GM19025 (cell line): ENCODE measurements around the gene PPP2CA.
"Not testable (repeated sequence)": the region's sequence is repeated elsewhere in the genome, so short reads cannot be mapped to it uniquely, and the experiment has no call there.

Experiments
- ATAC-seq: cut with Tn5 transposase; IDR thresholded peaks from one replicate; pipeline ENCODE4 v1.9.1; 2021; ENCODE audit warnings: mild to moderate bottlenecking, low read depth, moderate library complexity; ENCODE audit not compliant: unreplicated experiment

PPP2CA gene

GRCh38 chr5:134246771-134247427 lies 21.0 kb upstream of the PPP2CA start:
- ATAC-seq, result no peak

- ATAC-seq, result no peak
These were observed 19.8 kb upstream of the PPP2CA start for GRCh38 chr5:134245692-134246091.

GRCh38 chr5:134245101-134245604 lies 19.3 kb upstream of the PPP2CA start:
- no peak for ATAC-seq

GRCh38 chr5:134242146-134242545 lies 16.3 kb upstream of the PPP2CA start:
- no peak for ATAC-seq

GRCh38 chr5:134240421-134240962 lies 14.6 kb upstream of the PPP2CA start:
- no peak for ATAC-seq

- no peak for ATAC-seq
These were observed 10.9 kb upstream of the PPP2CA start for GRCh38 chr5:134236820-134237219.

- no peak for ATAC-seq
These were observed 10.4 kb upstream of the PPP2CA start for GRCh38 chr5:134236318-134236717.

GRCh38 chr5:134228624-134229023 lies 2.8 kb upstream of the PPP2CA start:
- no peak for ATAC-seq

GRCh38 chr5:134227776-134228175 lies 1.9 kb upstream of the PPP2CA start:
- ATAC-seq, result no peak

GRCh38 chr5:134227259-134227658 lies 1.4 kb upstream of the PPP2CA start:
- ATAC-seq, result no peak

GRCh38 chr5:134226441-134227192 lies 744 bp upstream of the PPP2CA start:
- no peak for ATAC-seq

GRCh38 chr5:134224888-134225779 lies 739 bp downstream of the PPP2CA start:
- ATAC-seq, result peak; percentile 23

GRCh38 chr5:134223406-134224248 lies 2.2 kb downstream of the PPP2CA start:
- no peak for ATAC-seq

- ATAC-seq, result not testable (repeated sequence)
These were observed 4.2 kb downstream of the PPP2CA start for GRCh38 chr5:134221690-134222089.

- no peak for ATAC-seq
These were observed 10.1 kb downstream of the PPP2CA start for GRCh38 chr5:134215757-134216156.

GRCh38 chr5:134211263-134212031 lies 14.4 kb downstream of the PPP2CA start:
- ATAC-seq, result not testable (repeated sequence)

GRCh38 chr5:134209477-134210245 lies 16.2 kb downstream of the PPP2CA start:
- ATAC-seq, result no peak

- ATAC-seq, result no peak
These were observed 18.2 kb downstream of the PPP2CA start for GRCh38 chr5:134207696-134208095.
